DOHH2 (cell line): ENCODE measurements around the gene SOAT2.

Source experiments
- H3F3A ChIP-seq: fragments of 200-600 bp; sonication (generic), shearing (Covaris generic); 2 replicates; pipeline ENCODE4 v1.6.0; 2016; ENCODE audit warnings: antibody characterized with exemption, mild to moderate bottlenecking; ENCODE audit not compliant: control insufficient read depth, insufficient read depth
- H3K27ac ChIP-seq: fragments of 200-600 bp; sonication (generic); 2 replicates; pipeline ENCODE4 v1.5.1; 2014; ENCODE audit warnings: low read depth, mild to moderate bottlenecking, low read length, moderate library complexity
- H3K27me3 ChIP-seq: fragments of 200-600 bp; sonication (generic); 2 replicates; pipeline ENCODE4 v1.6.1; 2014; ENCODE audit warnings: mild to moderate bottlenecking, low read length, mixed read lengths; ENCODE audit not compliant: control insufficient read depth
- H3K36me3 ChIP-seq: fragments of 200-600 bp; sonication (generic); 2 replicates; pipeline ENCODE4 v1.6.1; 2014; ENCODE audit warnings: mild to moderate bottlenecking, low read length, moderate library complexity, mixed read lengths; ENCODE audit not compliant: control insufficient read depth
- H3K4me1 ChIP-seq: fragments of 200-600 bp; sonication (generic); 2 replicates; pipeline ENCODE4 v1.6.1; 2014; ENCODE audit warnings: mild to moderate bottlenecking, low read length, mixed read lengths; ENCODE audit not compliant: control insufficient read depth
- H3K4me2 ChIP-seq: fragments of 200-600 bp; sonication (generic); 2 replicates; pipeline ENCODE4 v1.6.0; 2014; ENCODE audit warnings: mild to moderate bottlenecking, low read length, moderate library complexity
- H3K4me3 ChIP-seq: fragments of 200-600 bp; sonication (generic); 2 replicates; pipeline ENCODE4 v1.5.1; 2014; ENCODE audit warnings: mild to moderate bottlenecking, low read length, mixed read lengths
- H3K79me2 ChIP-seq: fragments of 200-600 bp; sonication (generic); 2 replicates; pipeline ENCODE4 v1.6.1; 2014; ENCODE audit warnings: mild to moderate bottlenecking, low read length, mixed read lengths; ENCODE audit not compliant: control insufficient read depth
- H3K9me2 ChIP-seq: fragments of 200-600 bp; sonication (generic); replicated peaks from 2 replicates; pipeline ENCODE4 v1.6.1; 2014; ENCODE audit warnings: mild to moderate bottlenecking, low read length, mixed read lengths; ENCODE audit not compliant: control insufficient read depth
- H3K9me3 ChIP-seq: fragments of 200-600 bp; sonication (generic); 2 replicates; pipeline ENCODE4 v1.6.1; 2014; ENCODE audit warnings: antibody characterized with exemption, low read length, mixed read lengths; ENCODE audit not compliant: control insufficient read depth, insufficient read depth
- H4K20me1 ChIP-seq: fragments of 200-600 bp; sonication (generic); 2 replicates; pipeline ENCODE4 v1.6.0; 2014; ENCODE audit warnings: low read depth, mild to moderate bottlenecking, antibody characterized with exemption, low read length, moderate library complexity; ENCODE audit not compliant: control insufficient read depth, insufficient read depth
- EZH2phosphoT487 ChIP-seq: fragments of 200-600 bp; sonication (generic); IDR thresholded peaks from 2 replicates; pipeline ENCODE4 v1.6.1; 2017; ENCODE audit warnings: borderline replicate concordance, mild to moderate bottlenecking, antibody characterized with exemption, low read length, moderate library complexity, mixed read lengths
- TF ChIP-seq, protein P1 (sequence below): fragments of 200-600 bp; sonication (generic); IDR thresholded peaks from one replicate; pipeline ENCODE4 v1.5.1; 2014; ENCODE audit warnings: antibody characterized with exemption, mild to moderate bottlenecking, low read depth, low read length; ENCODE audit not compliant: poor library complexity, severe bottlenecking

The SOAT2 gene

DNA sequence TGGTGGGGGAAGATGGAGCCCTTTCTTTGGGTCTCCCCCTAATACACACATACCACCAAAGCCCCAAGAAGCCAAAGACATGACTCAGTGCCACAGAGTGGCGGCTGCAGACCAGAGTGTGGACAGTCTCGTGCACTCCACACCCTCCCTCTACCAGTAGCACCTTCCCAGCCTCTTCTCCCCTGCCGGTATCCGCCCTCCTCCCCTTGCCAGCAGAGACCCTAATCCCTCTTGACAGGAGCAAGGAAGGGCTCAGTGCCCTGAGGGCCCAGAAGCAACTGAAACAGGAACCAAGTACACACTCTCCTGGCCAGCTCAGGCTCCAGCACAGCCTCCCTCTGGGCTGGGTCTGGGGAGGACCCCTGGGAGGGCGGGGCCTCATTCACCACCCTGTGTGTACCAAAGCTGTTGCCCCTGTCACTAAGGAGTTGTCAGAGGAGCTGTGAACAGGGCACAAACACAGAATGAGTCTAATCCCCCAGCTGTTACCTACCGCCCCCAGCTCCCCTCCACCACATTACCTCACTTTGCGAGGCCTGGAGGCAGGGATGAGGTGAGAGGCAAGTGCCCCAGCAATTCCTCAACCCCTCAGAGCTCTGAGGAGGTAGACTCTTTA lies 32.3 kb upstream of the SOAT2 start:
- H3K27ac ChIP-seq: no peak overlapping the region
- no peaks in the 10 kb centered on the region for H3K9me2 ChIP-seq
- H3K4me1 ChIP-seq: peaks cover 18% of the 10 kb centered on the region
- H3K27me3 ChIP-seq: no peaks in the 10 kb centered on the region
- H3K4me2 ChIP-seq: no peak overlapping the region
- TF ChIP-seq, protein P1, sequence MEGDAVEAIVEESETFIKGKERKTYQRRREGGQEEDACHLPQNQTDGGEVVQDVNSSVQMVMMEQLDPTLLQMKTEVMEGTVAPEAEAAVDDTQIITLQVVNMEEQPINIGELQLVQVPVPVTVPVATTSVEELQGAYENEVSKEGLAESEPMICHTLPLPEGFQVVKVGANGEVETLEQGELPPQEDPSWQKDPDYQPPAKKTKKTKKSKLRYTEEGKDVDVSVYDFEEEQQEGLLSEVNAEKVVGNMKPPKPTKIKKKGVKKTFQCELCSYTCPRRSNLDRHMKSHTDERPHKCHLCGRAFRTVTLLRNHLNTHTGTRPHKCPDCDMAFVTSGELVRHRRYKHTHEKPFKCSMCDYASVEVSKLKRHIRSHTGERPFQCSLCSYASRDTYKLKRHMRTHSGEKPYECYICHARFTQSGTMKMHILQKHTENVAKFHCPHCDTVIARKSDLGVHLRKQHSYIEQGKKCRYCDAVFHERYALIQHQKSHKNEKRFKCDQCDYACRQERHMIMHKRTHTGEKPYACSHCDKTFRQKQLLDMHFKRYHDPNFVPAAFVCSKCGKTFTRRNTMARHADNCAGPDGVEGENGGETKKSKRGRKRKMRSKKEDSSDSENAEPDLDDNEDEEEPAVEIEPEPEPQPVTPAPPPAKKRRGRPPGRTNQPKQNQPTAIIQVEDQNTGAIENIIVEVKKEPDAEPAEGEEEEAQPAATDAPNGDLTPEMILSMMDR: no peak
- no peak for TF ChIP-seq EZH2phosphoT487
- no peaks in the 10 kb centered on the region for H4K20me1 ChIP-seq
- H3K4me3 ChIP-seq: no peak overlapping the region
- no peaks in the 10 kb centered on the region for H3F3A ChIP-seq
- no peaks in the 10 kb centered on the region for H3K79me2 ChIP-seq
- peaks cover 33% of the 10 kb centered on the region for H3K36me3 ChIP-seq
- no peaks in the 10 kb centered on the region for H3K9me3 ChIP-seq

DNA sequence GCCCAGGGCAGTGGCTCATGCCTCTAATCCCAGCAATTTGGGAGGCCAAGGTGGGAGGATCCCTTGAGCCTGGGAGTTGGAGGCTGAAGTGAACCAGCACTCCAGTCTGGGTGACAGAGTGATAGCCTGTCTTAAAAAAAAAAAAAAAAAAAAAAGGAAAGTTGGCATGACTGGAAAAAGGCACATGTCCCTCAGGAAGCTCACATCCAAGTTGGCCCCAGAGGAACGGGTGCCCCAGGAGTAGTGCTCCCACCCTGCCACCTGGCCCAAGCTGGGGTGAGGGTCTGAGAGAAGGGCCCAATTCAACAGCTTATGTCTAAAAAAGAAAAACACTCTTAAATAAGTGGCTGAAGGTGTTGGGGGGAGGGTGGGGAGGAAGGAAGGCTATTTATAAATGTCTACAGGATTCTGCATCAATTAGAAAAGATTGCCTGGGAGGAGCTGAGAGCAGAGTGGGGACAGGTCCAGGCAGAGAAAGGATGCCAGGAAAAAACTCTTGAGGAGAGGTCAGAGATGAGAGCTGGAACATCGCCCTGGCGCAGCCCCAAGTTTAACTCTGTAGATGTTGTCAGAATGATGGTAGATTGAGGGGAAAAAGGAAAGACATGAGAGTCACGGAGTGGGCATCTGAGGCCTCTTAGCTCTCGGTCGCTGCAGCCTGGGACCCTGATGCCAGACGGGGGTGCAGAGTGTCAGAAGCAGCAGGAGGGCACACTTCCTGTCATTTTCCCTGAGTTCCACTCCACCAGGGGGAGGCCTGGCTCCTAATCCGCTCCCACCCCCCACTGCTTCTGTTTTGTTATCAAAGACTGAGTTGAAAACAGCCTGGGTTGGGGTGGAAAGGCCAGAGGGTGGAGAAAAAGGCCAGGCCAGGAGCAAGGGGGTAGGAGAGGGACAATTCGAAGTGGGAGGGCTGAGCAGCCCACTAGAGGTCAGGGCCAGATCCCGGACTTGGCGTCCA lies 31.4 kb upstream of the SOAT2 start:
- H3K36me3 ChIP-seq: peaks cover 33% of the 10 kb centered on the region
- peaks cover 12% of the 10 kb centered on the region for H3K4me1 ChIP-seq
- H3K4me3 ChIP-seq: no peak overlapping the region
- no peaks in the 10 kb centered on the region for H3K9me3 ChIP-seq
- H3K27me3 ChIP-seq: no peaks in the 10 kb centered on the region
- no peak overlapping the region for H3K27ac ChIP-seq
- no peaks in the 10 kb centered on the region for H3F3A ChIP-seq
- TF ChIP-seq, protein P1: no peak
- no peak for TF ChIP-seq EZH2phosphoT487
- no peaks in the 10 kb centered on the region for H3K79me2 ChIP-seq
- H4K20me1 ChIP-seq: no peaks in the 10 kb centered on the region
- no peaks in the 10 kb centered on the region for H3K9me2 ChIP-seq
- no peak overlapping the region for H3K4me2 ChIP-seq

DNA sequence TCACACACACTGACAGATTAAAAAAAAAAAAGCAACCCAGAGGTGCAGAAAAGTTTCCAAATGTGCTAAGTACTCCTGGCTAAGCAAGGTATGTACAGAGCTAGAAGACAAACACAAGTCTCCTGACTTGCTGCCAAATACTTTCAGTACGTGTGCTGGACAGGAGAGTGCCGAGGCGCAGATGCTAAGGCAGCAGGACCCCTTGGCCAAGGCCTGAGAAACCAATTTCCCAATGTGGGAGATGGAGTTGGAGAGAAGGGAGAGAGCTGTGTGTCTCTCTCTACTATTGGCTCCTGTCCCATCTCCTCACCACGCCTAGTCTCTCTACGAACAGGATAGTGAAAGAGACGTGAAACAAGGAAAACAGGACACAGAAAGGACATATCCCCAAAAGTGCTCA lies 29.4 kb upstream of the SOAT2 start:
- Histone ChIP-seq H3K9me3 (no peaks in the 10 kb centered on the region), H4K20me1 (no peaks in the 10 kb centered on the region), H3K4me1 (peaks cover 22% of the 10 kb centered on the region), H3K4me3 (no peak overlapping the region), H3K79me2 (peaks cover 17% of the 10 kb centered on the region), H3K27me3 (no peaks in the 10 kb centered on the region), H3K9me2 (no peaks in the 10 kb centered on the region), H3K36me3 (peaks cover 38% of the 10 kb centered on the region), H3K27ac (no peak overlapping the region), H3F3A (no peaks in the 10 kb centered on the region), H3K4me2 (no peak overlapping the region)
- TF ChIP-seq, protein P1: no peak
- TF ChIP-seq EZH2phosphoT487: no peak
